DND-41 (cell line): ENCODE results near the gene EIF2B4.

Experiments used
- CTCF ChIP-seq: IDR thresholded peaks from 2 replicates; pipeline ENCODE4 v1.5.1; 2012; ENCODE audit warnings: borderline replicate concordance, low read length, moderate library complexity, mild to moderate bottlenecking; ENCODE audit not compliant: poor library complexity, severe bottlenecking; ENCODE audit errors: extremely low read depth
- EZH2 ChIP-seq: IDR thresholded peaks from 3 replicates; pipeline ENCODE4 v1.6.1; 2012; ENCODE audit warnings: borderline replicate concordance, low read depth, mild to moderate bottlenecking, moderate library complexity, low read length, inconsistent platforms; ENCODE audit not compliant: severe bottlenecking

DNA sequence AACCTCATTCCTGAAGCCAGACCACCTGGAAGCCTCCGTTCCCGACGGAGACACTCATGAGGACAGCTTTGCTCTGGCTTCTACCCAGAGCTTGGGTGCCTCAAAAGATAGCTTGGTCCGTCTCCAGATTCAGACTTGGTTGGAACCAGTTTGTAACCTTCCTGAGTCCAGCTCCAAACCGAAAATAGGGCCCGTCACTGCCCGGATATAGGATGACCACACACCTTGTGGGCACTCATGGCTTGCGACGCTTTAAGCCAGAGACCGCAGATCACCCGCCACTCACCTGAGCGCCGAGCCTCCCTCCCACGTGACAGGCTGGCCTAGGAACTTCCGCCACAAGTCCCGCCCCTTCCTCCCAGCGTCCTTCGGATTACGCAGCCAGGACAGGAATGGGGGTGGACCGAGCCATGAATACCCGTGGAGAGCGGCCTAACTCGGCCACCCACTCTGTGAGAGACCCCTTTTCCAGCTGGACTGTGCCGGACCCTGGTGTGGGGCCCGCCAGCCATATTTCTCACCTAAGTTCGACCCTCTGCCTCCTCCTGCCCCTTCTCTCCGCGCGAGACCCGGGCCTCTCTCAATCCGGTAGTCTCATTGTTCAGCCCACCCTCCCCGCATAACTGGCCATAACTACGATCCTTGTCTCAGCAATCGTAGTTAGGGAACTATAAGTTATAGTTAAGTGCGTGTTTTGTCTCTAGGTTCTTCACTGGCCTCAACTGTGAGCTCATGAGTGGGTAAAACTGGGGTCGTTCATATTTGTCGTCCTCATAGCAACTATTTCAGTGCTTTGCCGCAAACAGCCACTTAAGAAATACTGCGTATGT is 47.2 kb downstream of the EIF2B4 start, which contains the start of gene MPV17:
- TF ChIP-seq CTCF (no peak), EZH2 (no peak)
